Iris pigment epithelial cell (primary cell): ENCODE results near the gene ASXL3.

Experiments
- DNase-seq: peaks from one replicate; pipeline ENCODE4 v3.0.0-alpha.2; 2011; ENCODE audit warnings: low read depth

The ASXL3 gene

DNA sequence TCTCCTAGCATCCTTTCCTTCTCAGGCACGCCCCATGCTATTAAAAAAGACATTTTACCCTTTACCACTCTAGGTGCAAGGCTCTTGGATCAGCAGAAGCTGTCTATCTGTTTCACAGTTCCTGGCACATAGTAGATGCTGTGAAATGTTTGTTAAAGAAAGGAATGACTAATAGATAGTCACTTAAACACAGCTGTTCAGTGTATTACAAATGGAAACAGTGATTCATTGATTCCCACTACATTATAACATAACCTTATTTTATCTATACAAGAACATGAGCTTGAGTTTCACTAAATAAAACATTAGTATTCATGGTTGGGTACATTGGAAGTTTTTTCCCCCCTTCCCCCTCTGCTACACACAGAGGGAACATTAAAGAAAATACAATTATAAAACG lies 142.1 kb downstream of the ASXL3 start:
- peak; percentile 54 for DNase-seq

DNA sequence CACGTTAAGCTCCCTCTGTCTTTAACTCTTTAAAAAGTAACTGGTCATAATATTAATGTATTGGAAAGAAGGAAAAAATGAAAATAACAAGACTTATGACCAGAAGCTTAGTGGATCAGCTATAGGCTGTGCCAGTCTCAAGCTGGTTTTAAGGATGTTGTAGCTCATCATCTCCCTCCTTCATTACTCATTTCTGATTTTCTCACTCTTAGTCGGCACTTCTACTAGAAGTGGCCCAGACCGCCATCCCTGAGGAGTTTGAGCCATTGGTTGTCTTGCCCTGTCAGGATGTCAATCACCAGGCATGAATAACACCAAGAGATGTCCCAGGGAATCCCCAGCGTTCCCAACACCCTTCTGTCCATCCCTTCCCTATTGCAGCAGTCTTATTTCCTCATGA lies 151.5 kb downstream of the ASXL3 start:
- no peak for DNase-seq

DNA sequence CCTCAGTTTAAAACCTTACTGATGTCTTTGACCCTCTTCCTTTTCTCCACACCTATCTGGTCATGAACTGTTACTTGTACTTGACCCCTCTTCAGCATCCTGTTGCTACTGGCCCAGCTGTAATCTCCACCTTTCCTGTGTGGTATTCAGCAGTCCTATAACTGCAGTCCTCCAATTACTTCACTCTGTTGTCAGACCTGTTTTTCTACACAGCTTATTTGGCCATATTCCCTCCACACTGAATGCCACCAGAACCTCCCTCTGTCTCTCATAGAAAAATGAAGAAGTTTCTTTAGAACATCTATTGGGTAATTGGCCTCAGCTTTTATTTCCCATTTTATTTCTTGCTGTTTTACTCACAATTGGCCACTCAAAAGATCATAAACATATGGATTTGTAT lies 155.4 kb downstream of the ASXL3 start:
- no peak for DNase-seq

DNA sequence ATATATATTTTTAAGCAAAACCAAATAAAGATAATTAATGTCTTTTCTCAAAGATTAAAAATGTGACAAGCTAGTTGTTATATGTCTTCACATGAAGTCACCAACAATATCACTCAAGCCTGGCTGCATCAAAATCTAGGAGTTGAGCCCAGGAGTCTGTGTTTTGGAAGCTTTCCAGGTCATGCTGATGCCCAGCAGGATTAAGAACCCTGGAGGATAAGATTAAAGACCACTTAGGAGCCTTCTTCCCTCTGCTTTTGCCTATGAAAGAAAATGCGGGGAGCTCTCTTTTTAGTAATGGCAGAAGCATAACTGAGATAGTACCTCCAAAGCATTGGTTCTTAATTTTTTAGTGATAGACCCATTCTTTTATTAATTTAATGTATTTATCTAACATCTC lies 157.4 kb downstream of the ASXL3 start:
- no peak for DNase-seq

DNA sequence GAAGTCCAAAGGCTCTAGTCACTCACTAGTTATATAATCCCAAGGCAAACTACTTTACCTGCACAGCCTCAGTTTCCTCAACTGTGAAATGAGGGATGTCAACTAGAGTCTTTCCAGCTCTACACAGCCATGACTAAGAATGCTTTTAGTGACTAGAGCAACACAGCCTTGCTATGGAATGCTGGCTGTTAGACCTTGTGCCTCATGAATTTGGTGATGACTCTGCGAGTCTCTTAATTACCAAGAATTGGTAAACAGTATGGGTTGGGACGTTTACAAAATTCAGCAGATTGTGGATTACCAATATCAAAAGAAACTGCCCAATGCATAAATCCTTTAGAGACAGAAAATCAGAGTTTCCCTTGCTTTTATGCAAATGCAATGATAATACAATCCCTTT lies 163.7 kb downstream of the ASXL3 start:
- DNase-seq: no peak

DNA sequence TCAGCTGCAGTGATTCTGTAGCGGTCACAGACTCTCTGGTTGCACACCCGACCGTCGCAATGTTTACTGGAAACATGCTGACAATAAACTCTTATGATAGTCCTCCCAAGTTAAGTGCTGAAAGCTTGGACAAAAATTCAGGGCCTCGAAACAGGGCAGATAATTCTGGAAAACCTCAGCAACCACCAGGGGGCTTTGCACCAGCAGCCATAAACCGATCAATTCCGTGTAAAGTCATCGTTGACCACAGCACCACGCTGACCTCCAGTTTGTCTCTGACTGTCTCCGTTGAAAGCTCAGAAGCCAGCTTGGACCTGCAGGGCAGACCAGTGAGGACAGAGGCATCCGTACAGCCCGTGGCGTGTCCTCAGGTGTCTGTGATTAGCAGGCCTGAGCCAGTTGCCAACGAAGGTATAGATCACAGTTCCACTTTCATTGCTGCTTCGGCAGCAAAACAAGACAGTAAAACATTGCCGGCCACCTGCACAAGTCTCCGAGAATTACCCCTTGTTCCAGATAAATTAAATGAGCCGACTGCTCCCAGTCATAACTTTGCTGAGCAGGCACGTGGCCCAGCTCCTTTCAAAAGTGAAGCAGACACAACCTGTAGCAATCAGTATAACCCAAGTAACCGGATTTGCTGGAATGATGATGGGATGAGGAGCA lies 166.1 kb downstream of the ASXL3 start:
- no peak for DNase-seq

DNA sequence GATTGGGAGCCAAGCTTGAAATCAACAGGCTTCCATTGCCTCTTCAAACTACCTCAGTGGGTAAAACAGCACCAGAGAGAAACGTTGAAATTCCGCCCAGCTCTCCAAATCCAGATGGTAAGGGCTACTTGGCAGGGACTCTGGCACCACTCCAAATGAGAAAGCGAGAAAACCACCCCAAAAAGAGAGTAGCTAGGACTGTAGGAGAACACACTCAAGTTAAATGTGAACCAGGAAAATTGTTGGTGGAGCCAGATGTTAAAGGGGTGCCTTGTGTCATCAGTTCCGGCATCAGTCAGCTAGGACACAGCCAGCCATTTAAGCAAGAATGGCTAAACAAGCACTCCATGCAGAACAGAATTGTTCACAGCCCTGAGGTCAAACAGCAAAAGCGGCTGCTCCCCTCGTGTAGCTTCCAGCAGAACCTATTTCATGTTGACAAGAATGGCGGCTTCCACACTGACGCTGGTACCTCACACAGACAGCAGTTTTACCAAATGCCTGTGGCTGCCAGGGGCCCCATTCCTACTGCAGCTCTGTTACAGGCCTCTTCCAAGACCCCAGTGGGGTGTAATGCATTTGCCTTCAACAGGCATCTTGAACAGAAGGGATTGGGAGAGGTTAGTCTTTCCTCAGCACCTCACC lies 167.3 kb downstream of the ASXL3 start:
- no peak for DNase-seq

DNA sequence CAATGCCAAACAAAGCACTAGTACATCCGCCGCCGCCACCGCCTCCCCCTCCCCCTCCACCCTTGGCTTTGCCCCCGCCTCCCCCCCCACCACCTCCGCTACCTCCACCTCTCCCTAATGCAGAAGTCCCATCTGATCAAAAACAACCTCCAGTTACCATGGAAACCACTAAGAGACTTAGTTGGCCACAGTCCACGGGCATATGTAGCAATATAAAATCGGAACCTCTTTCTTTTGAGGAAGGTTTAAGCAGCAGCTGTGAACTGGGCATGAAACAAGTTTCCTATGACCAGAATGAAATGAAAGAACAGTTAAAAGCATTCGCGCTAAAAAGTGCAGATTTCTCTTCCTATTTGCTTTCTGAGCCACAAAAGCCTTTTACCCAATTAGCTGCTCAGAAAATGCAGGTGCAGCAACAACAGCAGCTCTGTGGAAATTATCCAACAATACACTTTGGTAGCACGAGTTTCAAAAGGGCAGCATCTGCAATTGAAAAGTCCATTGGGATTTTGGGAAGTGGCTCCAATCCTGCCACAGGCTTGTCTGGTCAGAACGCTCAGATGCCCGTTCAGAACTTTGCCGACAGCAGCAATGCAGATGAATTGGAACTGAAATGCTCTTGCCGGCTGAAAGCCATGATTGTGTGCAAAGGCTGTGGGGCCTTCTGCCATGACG lies 168.0 kb downstream of the ASXL3 start:
- no peak for DNase-seq

DNA sequence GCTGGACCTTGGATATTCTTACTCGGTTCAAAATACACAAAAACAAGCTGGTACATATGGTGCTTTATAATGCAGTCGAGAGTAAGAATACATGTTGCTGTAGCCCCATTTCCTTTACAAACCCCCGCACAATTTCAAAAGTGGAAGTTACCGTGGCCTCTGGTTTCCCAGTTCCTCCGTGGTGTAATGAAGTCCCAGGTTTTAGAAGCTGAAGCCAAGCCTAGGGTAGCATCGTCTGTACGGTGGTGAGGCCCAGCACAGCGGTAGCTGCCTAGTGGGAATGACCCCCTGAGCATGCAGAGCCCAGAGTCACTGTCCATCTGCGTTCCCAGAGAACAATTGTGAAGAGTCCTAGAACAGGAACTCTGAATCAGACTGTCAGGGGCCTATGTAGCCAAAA lies 171.8 kb downstream of the ASXL3 start:
- no peak for DNase-seq

DNA sequence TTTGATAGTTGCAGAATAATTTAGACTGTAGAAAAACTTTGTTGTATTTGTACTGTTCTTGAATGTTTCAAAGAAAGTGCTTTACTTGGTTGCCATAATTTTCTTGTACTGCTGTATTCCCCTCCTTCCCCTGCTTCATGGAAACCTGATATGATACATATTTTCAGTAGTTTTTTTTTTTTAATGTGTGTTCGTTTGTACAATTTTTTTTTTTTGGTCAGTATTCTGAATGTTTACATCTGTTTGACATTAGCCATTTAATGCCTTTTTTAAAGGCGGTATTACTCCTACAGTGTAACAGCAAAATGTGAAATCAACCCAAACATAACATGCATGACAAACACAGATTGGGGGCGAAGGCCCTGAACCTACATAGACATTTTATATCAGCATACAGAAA lies 172.3 kb downstream of the ASXL3 start:
- no peak for DNase-seq

DNA sequence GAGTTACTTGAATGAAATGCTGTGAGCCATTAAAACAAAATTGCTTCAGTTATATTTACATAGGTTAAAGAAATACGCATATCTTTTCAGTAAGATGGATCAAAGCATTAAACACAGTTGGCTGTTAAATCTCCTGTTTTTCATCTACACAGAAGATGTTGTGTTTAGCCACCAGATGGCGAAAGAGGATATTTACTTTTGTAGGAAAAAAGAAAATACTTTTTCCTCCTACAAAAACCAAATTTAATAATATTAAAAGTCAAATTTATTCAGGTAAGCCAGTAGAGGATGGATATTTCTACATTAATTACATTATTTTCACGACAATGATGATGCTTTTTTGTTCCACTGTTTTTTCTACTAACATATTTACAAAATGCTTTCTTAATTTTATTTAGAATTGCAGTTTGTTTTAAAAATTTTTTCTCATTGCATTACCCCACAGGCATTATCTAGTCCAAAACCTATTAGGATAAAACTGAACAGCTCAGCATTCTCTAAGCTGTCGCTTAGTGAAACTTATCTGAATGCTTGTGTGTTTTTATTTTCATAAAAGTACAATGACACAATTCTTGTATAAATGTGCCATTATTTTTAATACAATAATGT lies 173.7 kb downstream of the ASXL3 start:
- peak; percentile 18 for DNase-seq

DNA sequence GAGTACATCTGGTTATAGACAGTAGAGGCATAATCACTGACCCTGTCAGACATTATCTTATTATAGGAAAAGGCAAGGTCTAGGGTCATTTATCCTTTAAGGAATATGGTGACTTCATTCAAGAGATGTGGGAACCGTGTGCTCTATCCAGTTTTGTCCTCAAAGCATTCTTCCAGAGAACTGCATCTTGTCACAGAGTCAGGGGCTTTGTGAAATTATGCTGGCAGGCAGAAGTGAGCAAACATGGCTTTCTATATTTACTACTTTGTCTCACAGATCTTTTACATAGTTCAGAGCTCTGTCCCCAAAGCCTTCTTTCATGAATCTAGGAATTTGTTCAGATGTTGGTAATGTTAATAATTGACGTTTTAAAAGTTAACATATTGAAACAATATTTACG lies 177.4 kb downstream of the ASXL3 start:
- no peak for DNase-seq

DNA sequence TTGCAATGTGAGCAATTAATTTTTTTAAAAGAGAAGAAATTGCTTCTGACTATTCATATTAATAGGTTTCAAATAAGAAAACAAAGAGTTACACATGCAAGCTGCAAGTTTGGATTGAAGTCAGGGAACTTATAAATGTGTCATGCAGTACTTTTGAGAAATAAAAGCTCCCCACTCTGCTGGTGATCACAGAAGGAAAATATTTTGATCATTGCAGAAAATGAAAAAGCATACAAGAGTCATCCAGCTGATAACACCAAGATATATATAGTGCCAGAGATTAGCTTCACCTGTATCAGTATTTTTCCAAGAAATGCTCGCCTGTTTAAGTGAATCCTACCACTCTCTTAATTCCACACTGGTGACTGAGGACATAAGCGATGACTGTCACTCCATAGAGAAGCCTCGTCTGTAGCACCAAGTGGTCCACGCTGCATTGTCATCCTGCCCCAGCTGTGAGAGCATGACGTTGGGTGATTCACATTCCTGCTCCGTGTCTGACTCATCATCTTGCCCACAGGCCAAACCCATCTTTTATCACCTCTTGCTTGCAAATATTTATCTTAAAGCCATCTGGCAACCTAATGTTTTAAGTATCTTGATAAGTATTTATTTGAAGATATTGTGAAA lies 178.0 kb downstream of the ASXL3 start:
- peak; percentile 81 for DNase-seq

DNA sequence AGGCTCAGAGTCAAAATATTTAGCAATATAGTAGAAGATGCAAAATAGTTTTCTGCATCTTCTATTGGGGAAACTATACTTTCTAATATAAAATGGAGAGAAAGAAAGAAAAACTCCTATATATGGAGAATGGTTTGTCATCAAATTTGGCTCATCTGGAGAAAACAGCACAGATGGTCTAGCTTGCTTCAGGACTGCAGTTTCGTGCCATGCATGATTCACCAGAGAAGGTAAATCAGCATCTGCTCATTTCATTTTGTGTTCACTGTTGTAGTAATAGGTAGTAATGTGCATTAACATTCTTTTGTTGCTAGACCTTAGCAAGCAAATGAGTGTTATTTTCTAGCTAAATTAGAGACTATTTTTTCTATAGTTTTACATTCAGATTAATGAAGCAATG lies 179.0 kb downstream of the ASXL3 start:
- peak; percentile 2 for DNase-seq

DNA sequence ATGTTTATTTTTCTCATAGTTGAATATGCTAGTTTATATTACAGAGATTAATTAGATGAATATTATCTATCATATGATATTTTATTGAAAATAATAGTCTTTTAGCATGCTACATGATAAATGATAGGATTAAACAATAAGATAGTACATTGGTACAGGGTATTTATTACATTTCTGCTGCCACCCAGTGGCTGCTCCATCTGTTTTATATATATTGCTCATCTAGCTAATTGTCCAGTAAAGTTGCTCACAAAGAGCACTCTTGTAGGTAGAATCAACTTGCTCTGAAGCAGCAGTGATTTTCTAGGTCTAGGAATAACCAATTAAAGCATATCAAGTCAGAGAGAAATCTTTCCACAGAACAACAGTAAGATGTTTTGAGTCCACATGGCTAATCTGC lies 183.3 kb downstream of the ASXL3 start:
- DNase-seq: peak; percentile 12

DNA sequence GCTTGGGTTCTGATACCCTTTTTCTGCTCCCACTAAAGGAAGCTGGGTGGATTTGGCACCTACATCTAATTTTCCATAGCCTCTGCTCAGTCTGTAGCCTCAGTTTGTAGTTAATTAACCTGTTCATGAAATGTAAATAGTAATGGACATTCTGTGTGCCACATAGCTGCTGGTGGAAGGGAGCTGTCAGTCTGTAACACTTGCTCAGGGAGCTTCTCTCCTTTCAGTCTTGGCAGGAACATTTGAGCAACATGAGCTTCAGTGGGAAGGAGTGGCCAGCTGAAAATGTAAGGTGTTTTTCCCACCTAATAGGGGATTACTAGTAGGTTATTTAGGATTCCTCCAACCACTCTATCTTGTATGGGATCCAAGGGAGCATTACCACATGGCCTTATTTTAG lies 203.4 kb downstream of the ASXL3 start:
- no peak for DNase-seq
